HG03558 (cell line): ENCODE measurements around the gene PRKCB.

Source experiments
- ATAC-seq: cut with Tn5 transposase; IDR thresholded peaks from one replicate; pipeline ENCODE4 v1.9.1; 2021; ENCODE audit warnings: moderate number of reproducible peaks; ENCODE audit not compliant: unreplicated experiment; ENCODE audit errors: extremely low read depth

PRKCB gene

GRCh38 chr16:23862556-23862955 lies 26.8 kb downstream of the PRKCB start:
- no peak for ATAC-seq

GRCh38 chr16:23863511-23864422 lies 28.0 kb downstream of the PRKCB start:
- peak; percentile 49 for ATAC-seq

DNA sequence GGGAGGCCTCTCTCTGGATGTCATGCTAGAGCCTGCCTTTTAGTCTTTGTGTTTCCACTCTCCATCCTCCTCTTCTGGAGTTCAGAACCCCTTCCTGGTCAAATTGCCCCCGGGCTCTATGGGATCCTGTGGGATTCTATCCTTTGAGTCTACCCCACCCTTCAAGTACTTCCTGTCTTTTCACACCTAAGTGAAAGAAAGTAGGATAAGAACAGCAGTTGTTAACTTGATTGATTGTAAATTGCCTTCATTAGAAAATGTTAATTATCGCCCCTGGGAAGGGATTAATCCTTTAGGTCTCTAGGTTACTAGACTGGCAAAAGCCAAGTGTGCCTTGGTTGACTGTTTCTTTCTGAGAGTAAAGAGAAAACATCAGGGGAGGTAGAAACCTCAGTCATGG lies 30.1 kb downstream of the PRKCB start:
- no peak for ATAC-seq

GRCh38 chr16:23866621-23867020 lies 30.8 kb downstream of the PRKCB start:
- no peak for ATAC-seq

DNA sequence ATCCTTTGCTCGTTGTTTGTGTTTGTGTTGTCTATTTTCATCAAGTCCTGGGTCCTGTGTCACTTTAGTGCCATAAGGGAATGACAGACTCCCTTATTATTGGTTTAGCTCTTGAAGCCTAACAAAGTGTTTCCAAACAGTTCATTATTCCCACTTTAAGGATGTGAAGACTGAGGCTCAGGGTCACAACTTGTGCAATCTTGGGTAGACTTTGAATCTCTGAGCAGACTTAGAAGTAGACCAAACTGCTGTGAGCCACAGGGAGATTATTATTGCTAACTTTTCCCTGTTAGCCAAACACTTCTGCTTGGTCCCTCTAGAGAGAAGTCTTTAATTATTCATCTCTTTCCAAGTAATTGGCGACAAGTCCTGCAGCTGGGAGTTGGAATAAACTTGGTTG lies 31.8 kb downstream of the PRKCB start:
- no peak for ATAC-seq

GRCh38 chr16:23868136-23868535 lies 32.4 kb downstream of the PRKCB start:
- no peak for ATAC-seq

GRCh38 chr16:23869052-23869451 lies 33.3 kb downstream of the PRKCB start:
- no peak for ATAC-seq

DNA sequence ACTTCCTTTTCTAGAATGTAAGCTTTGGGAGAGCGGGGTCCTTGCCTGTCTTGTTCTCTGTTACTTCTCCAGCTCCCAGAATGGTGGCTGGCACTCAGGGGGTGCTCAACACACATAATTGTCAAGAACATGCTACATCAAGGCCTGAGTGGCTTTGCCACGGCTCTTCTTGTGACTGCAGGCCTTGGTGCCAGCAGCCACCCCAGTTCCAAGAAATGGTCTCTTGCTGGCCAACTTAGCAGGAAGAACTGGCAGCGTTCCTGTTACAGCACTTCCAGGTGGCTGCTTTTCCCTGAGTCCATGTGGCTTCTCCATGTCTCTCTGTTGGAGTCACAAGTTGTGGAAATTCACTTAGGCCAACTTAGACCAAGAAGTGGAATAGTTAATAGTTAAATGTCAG lies 36.1 kb downstream of the PRKCB start:
- no peak for ATAC-seq

GRCh38 chr16:23874613-23875294 lies 39.0 kb downstream of the PRKCB start:
- ATAC-seq, result no peak

DNA sequence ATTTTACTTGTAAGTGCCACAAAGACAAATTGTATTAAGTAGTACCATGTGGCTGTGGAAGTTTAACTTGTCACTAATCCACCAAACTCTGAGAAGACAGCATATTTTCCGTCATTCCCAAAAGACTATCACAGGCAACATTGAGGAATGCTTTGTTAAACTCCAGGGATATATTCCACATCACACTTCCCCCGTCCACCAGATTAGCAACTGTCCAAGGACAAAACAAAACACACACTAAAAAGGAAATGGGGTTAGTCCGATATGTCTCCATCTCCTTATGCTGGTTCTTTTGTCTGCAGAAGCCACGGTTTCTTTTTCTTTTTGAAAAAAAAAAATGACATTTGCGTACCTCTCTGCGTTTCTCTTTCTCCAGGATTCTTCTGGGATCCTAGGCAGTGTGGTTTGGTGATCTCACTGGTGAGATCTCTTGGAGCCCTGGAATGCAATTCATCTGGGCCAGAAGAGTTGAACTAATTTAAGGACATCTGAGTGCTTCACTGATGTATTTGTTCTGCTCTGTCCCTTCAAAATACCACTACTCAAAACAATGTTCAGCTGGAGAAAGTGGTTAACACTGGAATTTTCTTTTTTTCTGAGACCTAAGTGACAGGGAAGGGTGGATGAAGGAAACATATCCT lies 40.6 kb downstream of the PRKCB start:
- no peak for ATAC-seq

DNA sequence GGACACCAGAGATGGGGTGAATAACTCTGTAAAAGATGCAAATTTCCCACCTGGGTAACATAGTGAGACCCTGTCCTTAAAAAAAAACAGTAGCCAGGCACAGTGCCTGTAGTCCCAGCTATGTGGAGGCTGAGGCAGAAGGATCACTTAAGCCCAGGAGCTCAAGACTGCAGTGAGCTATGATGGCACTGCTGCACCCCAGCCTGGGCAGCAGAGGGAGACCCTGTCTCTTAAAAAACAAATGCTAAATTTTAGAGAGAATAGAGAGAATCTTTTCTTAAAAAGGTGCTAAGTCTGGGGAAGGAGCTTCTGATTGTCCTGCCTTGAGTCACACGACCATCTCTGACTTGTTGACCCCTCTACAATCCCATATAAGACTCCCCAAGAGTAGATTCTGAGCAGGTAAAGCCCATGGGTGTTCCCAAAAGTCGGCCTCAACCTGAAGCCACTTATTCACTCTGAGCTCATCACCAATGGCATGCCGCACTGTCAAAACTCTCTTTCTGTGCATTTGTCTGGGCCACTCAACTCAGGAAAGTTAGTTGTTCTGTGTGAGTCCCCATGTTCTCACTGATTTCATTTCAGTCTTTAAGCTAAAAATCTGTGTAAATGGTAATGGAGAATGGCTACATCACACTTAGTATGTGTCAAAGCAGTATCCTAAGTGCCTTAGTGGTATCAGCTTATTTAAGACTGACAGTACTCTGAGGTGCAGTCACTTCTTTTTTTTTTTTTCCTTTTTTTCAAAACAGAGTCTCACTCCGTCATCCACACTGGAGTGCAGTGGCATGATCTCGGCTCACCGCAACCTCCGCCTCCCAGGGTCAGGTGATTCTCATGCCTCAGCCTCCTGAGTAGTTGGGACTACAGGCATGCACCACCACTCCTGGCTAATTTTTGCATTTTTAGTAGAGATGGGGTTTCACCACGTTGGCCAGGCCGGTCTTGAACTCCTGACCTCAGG lies 41.6 kb downstream of the PRKCB start:
- ATAC-seq, result no peak

DNA sequence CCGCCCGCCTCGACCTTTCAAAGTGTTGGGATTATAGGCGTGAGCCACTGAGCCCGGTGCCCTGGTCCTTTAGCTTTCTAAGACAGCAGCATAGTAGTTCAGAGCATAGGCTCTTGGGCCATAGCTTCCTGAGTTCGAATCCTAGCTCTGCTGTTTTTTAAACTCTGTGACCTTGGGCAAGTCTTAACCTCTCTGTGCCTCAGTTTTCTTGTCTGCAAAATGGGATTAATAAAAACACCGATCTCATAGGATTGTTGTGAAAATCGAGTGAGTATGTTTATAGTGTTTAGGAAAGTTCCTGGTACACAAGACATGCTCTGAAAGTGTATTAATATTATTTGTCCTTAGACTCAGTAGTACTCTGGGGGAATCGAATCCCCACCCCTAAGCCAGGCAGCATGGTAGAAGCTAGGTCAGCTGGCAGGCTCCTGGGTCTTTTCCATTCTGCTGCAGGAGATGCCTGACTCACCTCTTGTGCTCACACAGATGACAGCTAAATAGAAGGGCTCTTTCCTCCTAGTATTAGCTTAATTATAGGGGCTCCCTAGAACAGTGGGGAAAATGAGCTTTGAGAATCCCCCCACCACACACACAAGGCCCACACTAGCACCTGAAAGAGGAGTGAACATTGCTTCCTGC lies 44.1 kb downstream of the PRKCB start:
- no peak for ATAC-seq

DNA sequence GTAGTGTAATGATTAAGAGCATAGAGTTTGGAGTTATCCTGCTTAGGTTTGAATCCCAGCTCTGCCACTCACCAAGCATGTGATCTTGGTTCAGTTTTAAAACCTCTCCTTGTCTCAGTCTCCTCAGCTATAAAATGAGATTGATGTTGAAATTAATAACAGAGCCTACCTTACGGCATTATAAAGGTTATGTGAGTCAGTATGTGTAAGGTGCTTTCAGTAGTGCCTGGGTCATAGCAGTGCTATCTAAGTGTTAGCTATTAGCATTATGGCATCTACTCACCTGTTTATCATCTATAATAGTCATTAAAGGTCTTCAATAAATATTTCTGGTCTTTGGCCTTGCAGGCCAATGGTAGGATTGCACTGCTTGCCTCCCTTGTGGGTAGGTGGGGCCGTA lies 53.4 kb downstream of the PRKCB start:
- no peak for ATAC-seq

- ATAC-seq, result no peak
These were observed 58.2 kb downstream of the PRKCB start for GRCh38 chr16:23893986-23894385.

DNA sequence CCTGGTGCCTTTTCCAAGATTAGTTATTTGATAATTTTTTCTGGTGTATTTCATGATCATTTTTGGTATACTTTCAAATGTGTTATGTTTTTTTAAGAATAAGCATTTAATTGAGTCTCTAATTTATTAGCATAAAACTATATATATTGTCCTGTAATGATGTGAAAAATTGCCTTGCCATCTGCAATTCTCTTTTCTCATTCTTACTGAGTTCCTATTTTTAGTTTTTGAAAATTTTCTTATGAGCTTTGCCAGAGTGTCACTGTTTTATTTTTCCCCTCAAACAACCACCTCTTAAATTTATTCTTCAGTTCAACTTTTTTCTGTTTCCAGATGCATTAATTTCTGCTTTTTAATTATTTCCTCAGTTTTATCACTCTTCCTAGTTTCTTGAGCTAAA lies 59.3 kb downstream of the PRKCB start:
- ATAC-seq, result no peak

DNA sequence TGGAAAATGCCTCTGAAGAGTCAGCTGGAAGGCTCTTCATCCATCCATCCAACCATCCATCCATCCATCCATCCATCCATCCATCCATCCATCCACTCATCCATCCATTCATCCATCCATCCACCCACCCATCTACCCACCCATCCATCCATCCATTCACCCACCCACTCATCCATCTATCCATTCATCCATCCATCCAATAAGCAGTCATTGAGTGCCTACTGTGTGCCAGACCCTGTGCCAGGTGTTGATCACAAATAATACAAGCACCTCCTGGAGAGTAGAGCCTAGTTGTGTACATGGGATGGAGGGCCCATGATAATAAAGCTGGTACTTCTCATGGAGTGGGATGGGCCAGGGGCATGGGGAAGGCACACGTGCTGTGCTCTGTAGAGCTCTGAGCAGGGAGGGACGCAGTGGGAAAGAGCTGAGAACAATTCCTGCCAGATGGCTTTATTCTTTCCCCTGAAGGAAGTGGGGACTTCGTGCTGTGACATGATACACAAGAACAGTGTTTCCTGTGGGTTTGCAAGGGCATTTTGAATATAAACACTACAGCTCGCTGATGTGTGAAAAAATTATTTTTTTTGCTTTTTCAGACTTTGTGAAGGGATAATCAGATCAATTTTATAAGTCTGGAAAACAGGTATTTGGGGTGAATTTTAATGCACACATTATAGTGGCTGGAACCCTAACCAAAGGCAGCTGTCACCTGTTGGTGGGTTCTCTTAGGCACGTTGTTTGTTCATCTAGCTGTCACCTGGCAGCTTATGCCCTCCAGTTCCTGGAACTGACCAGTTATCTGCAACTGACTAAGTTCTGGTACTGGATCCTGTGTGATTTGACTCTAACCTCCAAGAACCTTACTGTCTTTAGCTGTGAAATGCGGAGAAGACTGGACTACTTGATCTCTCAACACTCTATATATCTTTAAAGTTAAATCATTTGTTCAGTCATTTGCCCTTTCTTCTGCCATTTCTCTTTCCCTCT lies 61.3 kb downstream of the PRKCB start:
- no peak for ATAC-seq

DNA sequence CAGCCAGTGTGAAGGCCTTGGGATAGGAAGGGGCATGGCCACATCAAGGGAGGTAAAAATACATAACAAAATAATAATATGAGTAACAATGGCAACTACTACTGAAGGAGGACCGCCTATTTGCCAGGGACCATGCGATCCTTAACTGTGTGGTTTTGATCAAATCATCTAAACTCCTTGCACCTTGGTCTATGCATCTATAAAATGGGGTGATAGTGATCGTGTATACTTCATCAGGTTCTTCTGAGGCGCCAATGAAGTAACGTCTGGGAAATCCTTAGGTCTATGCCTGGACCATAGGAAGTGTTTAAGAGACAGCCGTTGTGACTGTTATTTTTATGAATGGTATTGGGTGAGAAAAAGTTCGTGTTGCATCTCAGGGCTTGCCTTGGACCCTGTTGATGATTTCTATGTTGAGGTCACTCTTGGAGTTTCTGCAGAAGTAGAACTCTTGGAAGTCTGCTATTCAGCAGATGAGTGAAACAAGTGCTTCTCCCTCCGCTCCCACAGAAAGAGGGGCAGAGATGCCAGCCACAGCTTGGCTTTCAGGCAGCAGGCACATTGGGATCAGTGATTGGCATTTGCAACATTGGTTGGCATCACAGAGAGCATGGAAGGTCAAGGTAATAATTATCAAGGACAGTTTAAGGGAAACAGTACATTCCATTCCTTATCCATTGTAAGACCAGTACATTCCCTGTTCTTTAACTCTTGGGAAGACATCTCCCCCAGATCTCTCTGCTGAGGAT lies 63.1 kb downstream of the PRKCB start:
- ATAC-seq, result no peak

DNA sequence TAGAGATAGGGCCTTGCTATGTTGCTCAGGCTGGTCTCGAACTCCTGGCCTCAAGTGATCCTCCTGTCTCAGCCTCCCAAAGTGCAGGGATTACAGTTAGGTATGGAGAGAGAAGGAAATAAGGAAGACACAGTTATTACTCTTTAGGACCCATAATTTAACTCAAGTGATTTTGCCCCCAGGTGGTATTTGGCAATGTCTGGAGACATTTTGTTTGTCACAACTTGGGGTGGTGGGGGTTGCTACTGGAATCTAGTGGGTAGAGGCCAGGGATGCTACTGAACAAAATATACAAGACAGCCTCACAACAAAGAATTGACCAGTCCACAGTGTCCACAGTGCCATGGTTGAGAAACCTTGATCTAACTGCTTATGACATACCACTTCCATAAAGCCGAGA lies 64.1 kb downstream of the PRKCB start:
- no peak for ATAC-seq
